ENCODE results near the gene ZMYND8.

GRCh38 chr20:47183367-47183766 lies 173.1 kb downstream of the ZMYND8 start:
- TF ChIP-seq EZH2 (IDR thresholded peaks at IDR 0.05; ENCODE audit: low read length, missing control alignments) (no peak), CTCF (conservative IDR thresholded peaks at IDR 0.05 in 1 of 2, IDR thresholded peaks at IDR 0.05 in 1 of 2; ENCODE audit: low read depth in 1 of 2, low read length in 2 of 2) (no peak)
